IMR-90 (cell line): ENCODE measurements around the gene KCNJ18. TPM values are rescaled to one million over a fixed set of nuclear protein-coding genes. Genes with fewer than 3 reads are reported as not detected.

ENCODE experiments used
- ATAC-seq: fragments of 200-7000 bp; cut with Tn5 transposase; 2 replicates; pipeline ENCODE4 v1.9.1; 2020; ENCODE audit warnings: low read depth, mild to moderate bottlenecking, moderate library complexity
- BruUV-seq: library from RNA; stranded (reverse); fragments of 400-500 nt; replicated peaks from 2 replicates; lab custom pipeline; 2021; lab: Mats Ljungman, UMichigan
- CTCF ChIA-PET: fragments of 300-600 bp; formaldehyde crosslinking; extraction: SDS; loops from one replicate; lab custom pipeline; 2021; ENCODE audit warnings: antibody characterized with exemption; lab: Yijun Ruan, JAX
- POLR2A ChIA-PET: fragments of 300-600 bp; sonication (Branson Sonifier 250); formaldehyde crosslinking; loops from one replicate; lab custom pipeline; 2022; ENCODE audit warnings: antibody characterized with exemption; ENCODE audit not compliant: unreplicated experiment; lab: Charles Lee
- DNase-seq: peaks from one replicate; pipeline ENCODE4 v3.0.0; 2013
- H2AFZ ChIP-seq: replicated peaks from 2 replicates; pipeline ENCODE3; 2013; ENCODE audit warnings: low read length, mild to moderate bottlenecking; ENCODE audit not compliant: poor library complexity
- H2AK5ac ChIP-seq: 2 replicates; pipeline ENCODE4 v1.6.1; 2013; ENCODE audit warnings: low read depth, low read length, inconsistent platforms
- H2AK9ac ChIP-seq: replicated peaks from 2 replicates; pipeline ENCODE3; 2013; ENCODE audit warnings: mild to moderate bottlenecking, low read depth, low read length, moderate library complexity; ENCODE audit not compliant: poor library complexity
- H2BK120ac ChIP-seq: 2 replicates; pipeline ENCODE4 v1.6.1; 2013; ENCODE audit warnings: low read depth, low read length, inconsistent platforms
- H2BK15ac ChIP-seq: 3 replicates; pipeline ENCODE4 v1.6.1; 2013; ENCODE audit warnings: low read depth, low read length, inconsistent platforms
- H2BK20ac ChIP-seq: 2 replicates; pipeline ENCODE4 v1.6.1; 2013; ENCODE audit warnings: low read depth, mild to moderate bottlenecking, inconsistent platforms, low read length, moderate library complexity
- H2BK5ac ChIP-seq: 2 replicates; pipeline ENCODE4 v1.6.1; 2013; ENCODE audit warnings: mild to moderate bottlenecking, low read depth, low read length, inconsistent platforms; ENCODE audit not compliant: poor library complexity, severe bottlenecking
- H3K14ac ChIP-seq: replicated peaks from 2 replicates; pipeline ENCODE4 v1.6.1; 2013; ENCODE audit warnings: low read depth, low read length, inconsistent platforms
- H3K18ac ChIP-seq: 2 replicates; pipeline ENCODE4 v1.6.1; 2013; ENCODE audit warnings: low read depth, low read length, control low read depth
- H3K23ac ChIP-seq: 2 replicates; pipeline ENCODE4 v1.6.1; 2013; ENCODE audit warnings: low read depth, low read length, inconsistent platforms
- H3K27ac ChIP-seq: 2 replicates; pipeline ENCODE4 v1.5.1; 2013; ENCODE audit warnings: mild to moderate bottlenecking, control low read depth, low read length; ENCODE audit not compliant: insufficient read depth
- H3K27me3 ChIP-seq: 2 replicates; pipeline ENCODE4 v1.6.1; 2013; ENCODE audit warnings: low read length; ENCODE audit not compliant: control insufficient read depth, insufficient read depth
- H3K36me3 ChIP-seq: 2 replicates; pipeline ENCODE4 v1.6.1; 2013; ENCODE audit warnings: low read length, mixed read lengths; ENCODE audit not compliant: control insufficient read depth, insufficient read depth
- H3K4ac ChIP-seq: 2 replicates; pipeline ENCODE4 v1.6.1; 2013; ENCODE audit warnings: low read depth, low read length, inconsistent platforms
- H3K4me1 ChIP-seq: 2 replicates; pipeline ENCODE4 v1.6.1; 2013; ENCODE audit warnings: low read length, mixed read lengths; ENCODE audit not compliant: control insufficient read depth, insufficient read depth
- H3K4me2 ChIP-seq: 2 replicates; pipeline ENCODE4 v1.6.1; 2013; ENCODE audit warnings: low read depth, mild to moderate bottlenecking, control low read depth, low read length, moderate library complexity
- H3K4me3 ChIP-seq: 2 replicates; pipeline ENCODE4 v1.5.1; 2013; ENCODE audit warnings: low read depth, mild to moderate bottlenecking, control low read depth, low read length, moderate library complexity; ENCODE audit not compliant: insufficient read depth
- H3K56ac ChIP-seq: 2 replicates; pipeline ENCODE4 v1.6.1; 2013; ENCODE audit warnings: low read length, inconsistent platforms; ENCODE audit not compliant: insufficient read depth; ENCODE audit errors: extremely low read depth
- H3K79me1 ChIP-seq, 2 experiments: 2 replicates each; pipeline ENCODE4 v1.6.1; 2013; ENCODE audit warnings: low read length in 2 of 2, inconsistent platforms in 1 of 2, low read depth in 1 of 2
- H3K9ac ChIP-seq: 2 replicates; pipeline ENCODE4 v1.6.1; 2013; ENCODE audit warnings: low read depth, low read length, control low read depth
- H3K9me1 ChIP-seq: 2 replicates; pipeline ENCODE4 v1.6.1; 2013; ENCODE audit warnings: low read length, inconsistent platforms; ENCODE audit not compliant: insufficient read depth
- H3K9me3 ChIP-seq: 2 replicates; pipeline ENCODE4 v1.6.1; 2013; ENCODE audit warnings: low read length; ENCODE audit not compliant: control insufficient read depth, insufficient read depth
- H4K20me1 ChIP-seq: 2 replicates; pipeline ENCODE4 v1.6.1; 2013; ENCODE audit warnings: low read length, inconsistent platforms; ENCODE audit not compliant: insufficient read depth
- H4K5ac ChIP-seq: 2 replicates; pipeline ENCODE4 v1.6.1; 2013; ENCODE audit warnings: mild to moderate bottlenecking, low read depth, low read length, control low read depth
- H4K8ac ChIP-seq, 2 experiments: 2 replicates each; pipeline ENCODE4 v1.6.1; 2013; ENCODE audit warnings: low read depth in 2 of 2, low read length in 2 of 2, control low read depth in 1 of 2, inconsistent platforms in 1 of 2
- H4K91ac ChIP-seq: 2 replicates; pipeline ENCODE4 v1.6.1; 2013; ENCODE audit warnings: low read depth, low read length, inconsistent platforms; ENCODE audit not compliant: insufficient read depth
- BHLHE40 ChIP-seq: fragments of 150-350 bp; IDR thresholded peaks from 2 replicates; pipeline ENCODE4 v1.6.1; 2016; ENCODE audit warnings: mild to moderate bottlenecking, low read depth, low read length
- CEBPB ChIP-seq: IDR thresholded peaks from 2 replicates; pipeline ENCODE4 v1.6.1; 2012; ENCODE audit warnings: low read depth, low read length, improper control_type of control experiment
- CHD1 ChIP-seq: IDR thresholded peaks from 2 replicates; pipeline ENCODE4 v1.6.1; 2012; ENCODE audit warnings: low read depth, low read length, improper control_type of control experiment
- ELK1 ChIP-seq: fragments of 150-350 bp; IDR thresholded peaks from 2 replicates; pipeline ENCODE4 v1.6.1; 2016; ENCODE audit warnings: low read depth, mild to moderate bottlenecking, low read length, moderate library complexity, borderline replicate concordance
- FOS ChIP-seq: fragments of 150-350 bp; IDR thresholded peaks from 2 replicates; pipeline ENCODE4 v1.6.1; 2016; ENCODE audit warnings: low read depth, low read length
- MAFK ChIP-seq: IDR thresholded peaks from 2 replicates; pipeline ENCODE4 v1.6.1; 2012; ENCODE audit warnings: low read depth, low read length, improper control_type of control experiment
- MXI1 ChIP-seq: IDR thresholded peaks from 2 replicates; pipeline ENCODE4 v1.6.1; 2012; ENCODE audit warnings: low read depth, mild to moderate bottlenecking, low read length, moderate library complexity, borderline replicate concordance
- POLR2A ChIP-seq: IDR thresholded peaks from 2 replicates; pipeline ENCODE4 v1.6.1; 2012; ENCODE audit warnings: mild to moderate bottlenecking, low read depth, low read length
- RAD21 ChIP-seq: IDR thresholded peaks from 2 replicates; pipeline ENCODE4 v1.6.1; 2012; ENCODE audit warnings: low read length, improper control_type of control experiment
- RCOR1 ChIP-seq: IDR thresholded peaks from 2 replicates; pipeline ENCODE4 v1.6.1; 2012; ENCODE audit warnings: mild to moderate bottlenecking, low read length, improper control_type of control experiment; ENCODE audit not compliant: insufficient replicate concordance
- RFX5 ChIP-seq: IDR thresholded peaks from 2 replicates; pipeline ENCODE4 v1.8.0; 2012; ENCODE audit warnings: low read depth, mild to moderate bottlenecking, low read length, moderate library complexity
- SMC3 ChIP-seq: fragments of 150-350 bp; IDR thresholded peaks from 2 replicates; pipeline ENCODE4 v1.6.1; 2016; ENCODE audit warnings: low read depth, mild to moderate bottlenecking, antibody characterized with exemption, low read length, moderate library complexity
- WGBS, 2 experiments: methylation state at CpG; one replicate each; pipeline versions ENCODE4 v1.1.5 to v1.1.7; 2013; ENCODE audit warnings: missing lambda C conversion rate in 2 of 2; ENCODE audit not compliant: insufficient read length in 1 of 2; ENCODE audit errors: extremely low coverage in 2 of 2; 5-methylcytosine and 5-hydroxymethylcytosine counted together
- dilution Hi-C: fragments of 300-500 bp; cut with HindIII; formaldehyde crosslinking; loops from one replicate; pipeline ENCODE4 v1.14.3; 2018; ENCODE audit warnings: low sequenced_read_pairs; ENCODE audit not compliant: unreplicated experiment
- in situ Hi-C: fragments of 300-500 bp; cut with MboI; formaldehyde crosslinking; loops from 3 replicates; pipeline ENCODE4 v1.14.3; 2019; ENCODE audit warnings: low sequenced_read_pairs, inconsistent platforms, mixed read lengths
- intact Hi-C: fragments of 100-400 bp; cut with micrococcal nuclease; formaldehyde crosslinking; loops from 2 replicates; pipeline ENCODE4 v1.10.0; 2022
- polyA plus RNA-seq, 3 experiments: library from polyadenylated mRNA; depleted of rRNA; stranded (reverse); fragments of >200 nt; gene quantifications; 2 replicates each; pipeline ENCODE4 v1.2.3, GENCODE V29; 2012; ENCODE audit warnings: low replicate concordance in 1 of 3
- total RNA-seq: library from RNA; depleted of rRNA; stranded (reverse); fragments of >200 nt; gene quantifications from 2 replicates; pipeline ENCODE4 v1.2.3, GENCODE V29; 2012
- TF ChIP-seq, protein P1 (sequence below): conservative IDR thresholded peaks from 2 replicates; pipeline ENCODE4 v1.5.1; 2012; ENCODE audit warnings: mild to moderate bottlenecking, low read depth, low read length, improper control_type of control experiment

KCNJ18 gene
- total and polyA plus RNA-seq, 2 of the 4 experiments (the other 2 are of a cell fraction): not detected

DNA sequence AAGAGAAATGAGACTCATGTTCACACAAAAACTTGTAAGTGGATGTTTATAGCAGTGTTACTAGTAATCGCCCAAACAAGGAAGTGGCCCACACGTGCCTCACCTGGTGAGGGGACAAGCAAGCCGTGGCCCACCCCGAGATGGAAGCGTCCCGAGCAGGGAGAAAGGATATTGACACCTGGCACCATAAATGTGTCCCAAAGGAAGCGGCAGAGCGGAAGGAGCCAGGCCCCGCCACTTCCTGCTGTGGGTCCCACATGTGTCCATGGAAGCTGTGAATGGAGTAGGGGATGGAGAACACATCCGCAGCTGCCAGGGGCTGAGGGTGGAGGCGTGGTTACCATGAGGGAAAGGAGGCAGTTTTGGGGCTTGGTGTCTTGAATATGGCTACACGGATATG is 18.9 kb downstream of the KCNJ18 start:
- Histone ChIP-seq H3K4me1 (no peaks in the 10 kb centered on the region), H3K56ac (no peak overlapping the region), H2AFZ (no peak overlapping the region), H3K18ac (no peak overlapping the region), H4K5ac (no peak overlapping the region), H2BK120ac (no peak overlapping the region), H3K9ac (no peak overlapping the region), H3K36me3 (no peaks in the 10 kb centered on the region), H3K4me2 (no peak overlapping the region), H3K27ac (no peak overlapping the region), H3K79me1 (no peaks in the 10 kb centered on the region), H2AK5ac (no peak overlapping the region), H2BK5ac (no peak overlapping the region), H3K4ac (no peak overlapping the region), H3K27me3 (no peaks in the 10 kb centered on the region), H2BK20ac (no peak overlapping the region), H2AK9ac (no peak overlapping the region), H2BK15ac (no peak overlapping the region), H4K91ac (no peak overlapping the region), H3K9me1 (no peaks in the 10 kb centered on the region), H3K14ac (no peak overlapping the region), H3K4me3 (no peak overlapping the region), H4K20me1 (no peaks in the 10 kb centered on the region), H3K9me3 (peaks cover 13% of the 10 kb centered on the region), H4K8ac (no peak overlapping the region), H3K23ac (no peak overlapping the region)
- WGBS, 2 experiments: 57% methylated on average over 8 of the region's 12 CpGs; no CpG with 5 or more reads in 1 of the 2 experiments
- POLR2A ChIA-PET: no interaction called here
- dilution Hi-C loops (no loop called here), intact Hi-C loops (no loop called here), in situ Hi-C loops (no loop called here)
- TF ChIP-seq CEBPB: no peak
- no peak for TF ChIP-seq RFX5
- TF ChIP-seq MXI1: no peak
- no peak for TF ChIP-seq CHD1
- no peak for TF ChIP-seq MAFK
- TF ChIP-seq RAD21: no peak
- no peak for TF ChIP-seq FOS
- no peak for TF ChIP-seq BHLHE40
- no peak for TF ChIP-seq RCOR1
- TF ChIP-seq, protein P1, sequence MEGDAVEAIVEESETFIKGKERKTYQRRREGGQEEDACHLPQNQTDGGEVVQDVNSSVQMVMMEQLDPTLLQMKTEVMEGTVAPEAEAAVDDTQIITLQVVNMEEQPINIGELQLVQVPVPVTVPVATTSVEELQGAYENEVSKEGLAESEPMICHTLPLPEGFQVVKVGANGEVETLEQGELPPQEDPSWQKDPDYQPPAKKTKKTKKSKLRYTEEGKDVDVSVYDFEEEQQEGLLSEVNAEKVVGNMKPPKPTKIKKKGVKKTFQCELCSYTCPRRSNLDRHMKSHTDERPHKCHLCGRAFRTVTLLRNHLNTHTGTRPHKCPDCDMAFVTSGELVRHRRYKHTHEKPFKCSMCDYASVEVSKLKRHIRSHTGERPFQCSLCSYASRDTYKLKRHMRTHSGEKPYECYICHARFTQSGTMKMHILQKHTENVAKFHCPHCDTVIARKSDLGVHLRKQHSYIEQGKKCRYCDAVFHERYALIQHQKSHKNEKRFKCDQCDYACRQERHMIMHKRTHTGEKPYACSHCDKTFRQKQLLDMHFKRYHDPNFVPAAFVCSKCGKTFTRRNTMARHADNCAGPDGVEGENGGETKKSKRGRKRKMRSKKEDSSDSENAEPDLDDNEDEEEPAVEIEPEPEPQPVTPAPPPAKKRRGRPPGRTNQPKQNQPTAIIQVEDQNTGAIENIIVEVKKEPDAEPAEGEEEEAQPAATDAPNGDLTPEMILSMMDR: no peak
- TF ChIP-seq SMC3: no peak
- no peak for TF ChIP-seq ELK1
- no peak for TF ChIP-seq POLR2A
- CTCF ChIA-PET: no interaction called here
- ATAC-seq (no peak), DNase-seq (no peak)
- BruUV-seq: no TSS peak
